Measurements from ENCODE around the gene RGR.

GRCh38 chr10:84302223-84302622, 57.4 kb downstream of the RGR start:
- TF ChIP-seq CTCF (IDR thresholded peaks at IDR 0.05 in 2 of 3, conservative IDR thresholded peaks at IDR 0.05 in 1 of 3; ENCODE audit: borderline replicate concordance in 1 of 3, insufficient read depth in 1 of 3, low read depth in 2 of 3, low read length in 2 of 3) (no peak), CEBPB (IDR thresholded peaks at IDR 0.05; ENCODE audit: low read depth) (no peak), MAX (IDR thresholded peaks at IDR 0.05) (no peak), POLR2AphosphoS5 (IDR thresholded peaks at IDR 0.05; ENCODE audit: low read depth, low read length) (no peak), ZNF274 (IDR thresholded peaks at IDR 0.05; ENCODE audit: low read depth, low read length) (no peak), RAD21 (IDR thresholded peaks at IDR 0.05; ENCODE audit: low read depth) (no peak), POLR2A (IDR thresholded peaks at IDR 0.05; ENCODE audit: borderline replicate concordance, extremely low read depth, insufficient read depth, insufficient read length) (no peak), EZH2phosphoT487 (IDR thresholded peaks at IDR 0.05; ENCODE audit: borderline replicate concordance) (no peak), EZH2 (IDR thresholded peaks at IDR 0.05) (no peak)

Measured in HCT116 (cell line).